Keratinocyte (primary cell): ENCODE measurements around the gene IQSEC2.

Source experiments
- EZH2 ChIP-seq: IDR thresholded peaks from one replicate; pipeline ENCODE4 v1.6.1; 2012; ENCODE audit warnings: inconsistent platforms, mild to moderate bottlenecking, low read length, moderate library complexity
- TF ChIP-seq, protein P1 (sequence below), 3 experiments: IDR thresholded peaks in 1 of 3; conservative IDR thresholded peaks in 1 of 3; optimal IDR thresholded peaks in 1 of 3; 2 replicates in 2 of 3; 3 replicates in 1 of 3; pipeline versions ENCODE3 to v1.5.1; 2011; ENCODE audit warnings: low read length in 3 of 3, mild to moderate bottlenecking in 3 of 3, moderate library complexity in 2 of 3, control low read depth in 1 of 3, inconsistent platforms in 1 of 3; ENCODE audit not compliant: insufficient read depth in 2 of 3; ENCODE audit errors: extremely low read depth in 1 of 3

DNA sequence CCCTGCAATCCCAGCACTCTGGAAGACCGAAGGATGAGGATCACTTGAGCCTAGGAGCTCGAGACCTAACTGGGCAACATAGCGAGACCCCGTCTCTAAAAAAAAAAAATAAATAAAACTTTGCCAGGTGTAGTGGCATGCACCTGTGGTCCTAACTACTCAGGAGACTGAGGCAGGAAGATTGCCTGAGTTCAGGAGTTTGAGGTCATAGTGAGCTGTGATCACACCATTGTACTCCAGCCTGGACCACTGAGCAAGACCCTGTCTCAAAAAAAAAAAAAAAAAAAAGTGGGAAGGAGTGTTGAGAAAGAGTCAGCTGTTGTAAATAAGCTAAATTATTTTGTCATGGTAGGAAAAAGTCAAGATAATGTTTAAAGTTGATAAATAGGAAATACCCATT, 27.5 kb upstream of the IQSEC2 start:
- TF ChIP-seq, protein P1, sequence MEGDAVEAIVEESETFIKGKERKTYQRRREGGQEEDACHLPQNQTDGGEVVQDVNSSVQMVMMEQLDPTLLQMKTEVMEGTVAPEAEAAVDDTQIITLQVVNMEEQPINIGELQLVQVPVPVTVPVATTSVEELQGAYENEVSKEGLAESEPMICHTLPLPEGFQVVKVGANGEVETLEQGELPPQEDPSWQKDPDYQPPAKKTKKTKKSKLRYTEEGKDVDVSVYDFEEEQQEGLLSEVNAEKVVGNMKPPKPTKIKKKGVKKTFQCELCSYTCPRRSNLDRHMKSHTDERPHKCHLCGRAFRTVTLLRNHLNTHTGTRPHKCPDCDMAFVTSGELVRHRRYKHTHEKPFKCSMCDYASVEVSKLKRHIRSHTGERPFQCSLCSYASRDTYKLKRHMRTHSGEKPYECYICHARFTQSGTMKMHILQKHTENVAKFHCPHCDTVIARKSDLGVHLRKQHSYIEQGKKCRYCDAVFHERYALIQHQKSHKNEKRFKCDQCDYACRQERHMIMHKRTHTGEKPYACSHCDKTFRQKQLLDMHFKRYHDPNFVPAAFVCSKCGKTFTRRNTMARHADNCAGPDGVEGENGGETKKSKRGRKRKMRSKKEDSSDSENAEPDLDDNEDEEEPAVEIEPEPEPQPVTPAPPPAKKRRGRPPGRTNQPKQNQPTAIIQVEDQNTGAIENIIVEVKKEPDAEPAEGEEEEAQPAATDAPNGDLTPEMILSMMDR (optimal IDR thresholded peaks at IDR 0.05 in 1 of 3, IDR thresholded peaks at IDR 0.05 in 1 of 3, conservative IDR thresholded peaks at IDR 0.05 in 1 of 3; ENCODE audit: extremely low read depth in 1 of 3, insufficient read depth in 2 of 3, low read length in 3 of 3): no peak
- TF ChIP-seq EZH2: no peak
